Liver (tissue), 9 donors: ENCODE results near the gene KAT6B. TPM values are rescaled to one million over a fixed set of nuclear protein-coding genes. Genes with fewer than 3 reads are reported as not detected.

Source experiments
- DNase-seq: peaks from one replicate; pipeline ENCODE4 v3.0.0-alpha.2; 2017; ENCODE audit warnings: low spot score
- H3K27ac ChIP-seq, 2 donors: one replicate each; pipeline ENCODE4 v1.7.0; 2013; ENCODE audit warnings: inconsistent platforms in 2 of 2, low read length in 2 of 2, control low read depth in 1 of 2, low read depth in 1 of 2, mild to moderate bottlenecking in 1 of 2
- H3K27me3 ChIP-seq, 4 donors: one replicate each; pipeline versions ENCODE4 v1.6.1 to v1.7.0; 2013; ENCODE audit warnings: low read length in 3 of 4, inconsistent platforms in 1 of 4, mild to moderate bottlenecking in 1 of 4, moderate library complexity in 1 of 4; ENCODE audit not compliant: control insufficient read depth in 4 of 4, insufficient read depth in 4 of 4
- H3K36me3 ChIP-seq, 4 donors: one replicate each; pipeline versions ENCODE4 v1.6.1 to v1.7.0; 2013; ENCODE audit warnings: low read length in 3 of 4, mild to moderate bottlenecking in 3 of 4, low read depth in 1 of 4, moderate library complexity in 1 of 4; ENCODE audit not compliant: control insufficient read depth in 4 of 4, insufficient read depth in 3 of 4
- H3K4me1 ChIP-seq, 4 donors: one replicate each; pipeline versions ENCODE4 v1.6.1 to v1.7.0; 2013; ENCODE audit warnings: low read length in 3 of 4, mild to moderate bottlenecking in 3 of 4, moderate library complexity in 1 of 4; ENCODE audit not compliant: control insufficient read depth in 4 of 4, insufficient read depth in 4 of 4
- H3K4me3 ChIP-seq, 3 donors: one replicate each; pipeline versions ENCODE4 v1.6.1 to v1.7.0; 2013; ENCODE audit warnings: low read length in 3 of 3, control low read depth in 1 of 3, low read depth in 1 of 3, mild to moderate bottlenecking in 1 of 3
- H3K9ac ChIP-seq, 2 donors: one replicate each; pipeline ENCODE4 v1.7.0; 2013; ENCODE audit warnings: low read length in 2 of 2, mild to moderate bottlenecking in 2 of 2, moderate library complexity in 2 of 2, control low read depth in 1 of 2, low read depth in 1 of 2
- H3K9me3 ChIP-seq, 4 donors: one replicate each; pipeline versions ENCODE4 v1.6.1 to v1.7.0; 2013; ENCODE audit warnings: low read length in 3 of 4; ENCODE audit not compliant: control insufficient read depth in 4 of 4
- EGR1 ChIP-seq, 2 donors: IDR thresholded peaks; 2 replicates each; pipeline ENCODE4 v1.6.1; 2016 to 2018; ENCODE audit warnings: antibody characterized with exemption in 2 of 2, low read depth in 2 of 2
- FOXA1 ChIP-seq: IDR thresholded peaks from 2 replicates; pipeline ENCODE4 v1.6.1; 2016; ENCODE audit warnings: antibody characterized with exemption
- FOXA2 ChIP-seq: IDR thresholded peaks from 2 replicates; pipeline ENCODE4 v1.6.1; 2016; ENCODE audit warnings: antibody characterized with exemption
- GABPA ChIP-seq, 2 donors: IDR thresholded peaks in 1 of 2; conservative IDR thresholded peaks in 1 of 2; 2 replicates each; pipeline ENCODE4 v1.6.1; 2016; ENCODE audit warnings: antibody characterized with exemption in 2 of 2, mild to moderate bottlenecking in 1 of 2, moderate library complexity in 1 of 2
- HNF4A ChIP-seq, 2 donors: conservative IDR thresholded peaks; 2 replicates each; pipeline ENCODE4 v1.6.1; 2016; ENCODE audit warnings: antibody characterized with exemption in 2 of 2, mild to moderate bottlenecking in 2 of 2
- HNF4G ChIP-seq: IDR thresholded peaks from 2 replicates; pipeline ENCODE4 v1.6.1; 2016; ENCODE audit warnings: antibody characterized with exemption
- JUND ChIP-seq, 2 donors: IDR thresholded peaks; 2 replicates each; pipeline ENCODE4 v1.6.1; 2016; ENCODE audit warnings: antibody characterized with exemption in 2 of 2
- NR2F2 ChIP-seq: IDR thresholded peaks from 2 replicates; pipeline ENCODE4 v1.6.1; 2016; ENCODE audit warnings: antibody characterized with exemption
- RAD21 ChIP-seq, 2 donors: IDR thresholded peaks; 2 replicates each; pipeline ENCODE4 v1.6.1; 2016; ENCODE audit warnings: antibody characterized with exemption in 2 of 2, mild to moderate bottlenecking in 2 of 2
- RXRA ChIP-seq, 2 donors: IDR thresholded peaks; 2 replicates each; pipeline ENCODE4 v1.6.1; 2017 to 2018; ENCODE audit warnings: antibody characterized with exemption in 2 of 2, mild to moderate bottlenecking in 1 of 2
- SP1 ChIP-seq: IDR thresholded peaks from 2 replicates; pipeline ENCODE4 v1.6.1; 2018; ENCODE audit warnings: antibody characterized with exemption, mild to moderate bottlenecking
- TAF1 ChIP-seq: conservative IDR thresholded peaks from 2 replicates; pipeline ENCODE4 v1.6.1; 2016; ENCODE audit warnings: antibody characterized with exemption, mild to moderate bottlenecking
- YY1 ChIP-seq: IDR thresholded peaks from 2 replicates; pipeline ENCODE4 v1.6.1; 2016; ENCODE audit warnings: antibody characterized with exemption, mild to moderate bottlenecking
- WGBS: extraction: QIAGEN DNeasy Blood & Tissue Kit; methylation state at CpG from one replicate; pipeline ENCODE4 v1.1.7; 2013; 5-methylcytosine and 5-hydroxymethylcytosine counted together
- polyA plus RNA-seq, 2 donors: library from polyadenylated mRNA; stranded (reverse) in 1 of 2; unstranded in 1 of 2; fragments of 200-250 nt in 1 of 2; fragments of >200 nt in 1 of 2; fragmentation: Nextera tagmentation in 1 of 2; extraction: Ambion mirVana in 1 of 2; gene quantifications; one replicate each; pipeline versions ENCODE4 v1.2.1 to v1.2.3, GENCODE V29; 2013 to 2015
- total RNA-seq, 2 donors: library from RNA; depleted of rRNA; stranded (reverse); fragments of >200 nt; gene quantifications; one replicate each; pipeline ENCODE4 v1.2.3, GENCODE V29; 2014
- TF ChIP-seq, protein P1 (sequence below): IDR thresholded peaks from 2 replicates; pipeline ENCODE4 v1.6.1; 2016; ENCODE audit warnings: antibody characterized with exemption
- TF ChIP-seq, protein P2 (sequence below): IDR thresholded peaks from 2 replicates; pipeline ENCODE4 v1.6.1; 2016; ENCODE audit warnings: antibody characterized with exemption, mild to moderate bottlenecking
- TF ChIP-seq, protein P3 (sequence below): IDR thresholded peaks from 2 replicates; pipeline ENCODE4 v1.6.1; 2016; ENCODE audit warnings: antibody characterized with exemption
- TF ChIP-seq, protein P4 (sequence below): fragments of 150-350 bp; IDR thresholded peaks from 2 replicates; pipeline ENCODE4 v1.5.1; 2017; ENCODE audit warnings: improper control_type of control experiment, low read depth, low read length; ENCODE audit not compliant: missing input control
- TF ChIP-seq, protein P5 (sequence below): IDR thresholded peaks from 2 replicates; pipeline ENCODE4 v1.6.1; 2016; ENCODE audit warnings: antibody characterized with exemption
- donor health status: healthy.
- donor health status: healthy.
- donor health status: healthy.
- donor health status: healthy.
- donor health status: healthy.

The KAT6B gene
- total and polyA plus RNA-seq, 4 donors, result 2.0 to 21.2 (median 8.8) TPM

DNA sequence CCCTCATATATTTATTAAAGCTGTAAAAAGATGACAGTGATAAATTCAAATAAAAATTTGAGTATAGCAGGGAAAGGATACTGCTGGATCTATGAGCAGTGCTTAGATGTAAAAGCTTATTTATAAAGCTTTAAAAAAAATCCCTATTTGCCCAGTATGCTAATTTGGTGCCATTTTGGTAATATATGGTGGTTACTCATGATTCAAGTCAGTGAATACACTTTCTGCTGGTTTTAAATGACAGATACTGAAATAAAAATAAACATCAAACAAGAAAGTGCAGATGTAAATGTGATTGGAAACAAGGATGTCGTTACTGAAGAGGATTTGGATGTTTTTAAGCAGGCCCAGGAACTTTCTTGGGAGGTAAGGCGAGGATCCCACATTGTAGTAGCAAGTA is 150.7 kb downstream of the KAT6B start:
- H3K36me3 ChIP-seq, result peaks cover 0 to 3% (median 1%) of the 10 kb centered on the region in 4 donors
- H3K4me1 ChIP-seq, result peaks cover 13 to 50% (median 20%) of the 10 kb centered on the region in 4 donors
- H3K27ac ChIP-seq, result peak overlapping the region; percentile 52 to 57
- TF ChIP-seq YY1 (no peak), RAD21 (IDR thresholded peaks at IDR 0.05) (no peak), TAF1 (no peak), FOXA2 (no peak), HNF4A (conservative IDR thresholded peaks at IDR 0.05) (no peak), FOXA1 (no peak), NR2F2 (no peak), JUND (IDR thresholded peaks at IDR 0.05) (no peak), EGR1 (IDR thresholded peaks at IDR 0.05; ENCODE audit: low read depth in 2 of 2) (no peak), SP1 (no peak), HNF4G (no peak), RXRA (IDR thresholded peaks at IDR 0.05) (no peak), GABPA (IDR thresholded peaks at IDR 0.05 in 1 of 2, conservative IDR thresholded peaks at IDR 0.05 in 1 of 2) (no peak)
- TF ChIP-seq, protein P1, sequence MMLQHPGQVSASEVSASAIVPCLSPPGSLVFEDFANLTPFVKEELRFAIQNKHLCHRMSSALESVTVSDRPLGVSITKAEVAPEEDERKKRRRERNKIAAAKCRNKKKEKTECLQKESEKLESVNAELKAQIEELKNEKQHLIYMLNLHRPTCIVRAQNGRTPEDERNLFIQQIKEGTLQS, result no peak
- TF ChIP-seq, protein P2, sequence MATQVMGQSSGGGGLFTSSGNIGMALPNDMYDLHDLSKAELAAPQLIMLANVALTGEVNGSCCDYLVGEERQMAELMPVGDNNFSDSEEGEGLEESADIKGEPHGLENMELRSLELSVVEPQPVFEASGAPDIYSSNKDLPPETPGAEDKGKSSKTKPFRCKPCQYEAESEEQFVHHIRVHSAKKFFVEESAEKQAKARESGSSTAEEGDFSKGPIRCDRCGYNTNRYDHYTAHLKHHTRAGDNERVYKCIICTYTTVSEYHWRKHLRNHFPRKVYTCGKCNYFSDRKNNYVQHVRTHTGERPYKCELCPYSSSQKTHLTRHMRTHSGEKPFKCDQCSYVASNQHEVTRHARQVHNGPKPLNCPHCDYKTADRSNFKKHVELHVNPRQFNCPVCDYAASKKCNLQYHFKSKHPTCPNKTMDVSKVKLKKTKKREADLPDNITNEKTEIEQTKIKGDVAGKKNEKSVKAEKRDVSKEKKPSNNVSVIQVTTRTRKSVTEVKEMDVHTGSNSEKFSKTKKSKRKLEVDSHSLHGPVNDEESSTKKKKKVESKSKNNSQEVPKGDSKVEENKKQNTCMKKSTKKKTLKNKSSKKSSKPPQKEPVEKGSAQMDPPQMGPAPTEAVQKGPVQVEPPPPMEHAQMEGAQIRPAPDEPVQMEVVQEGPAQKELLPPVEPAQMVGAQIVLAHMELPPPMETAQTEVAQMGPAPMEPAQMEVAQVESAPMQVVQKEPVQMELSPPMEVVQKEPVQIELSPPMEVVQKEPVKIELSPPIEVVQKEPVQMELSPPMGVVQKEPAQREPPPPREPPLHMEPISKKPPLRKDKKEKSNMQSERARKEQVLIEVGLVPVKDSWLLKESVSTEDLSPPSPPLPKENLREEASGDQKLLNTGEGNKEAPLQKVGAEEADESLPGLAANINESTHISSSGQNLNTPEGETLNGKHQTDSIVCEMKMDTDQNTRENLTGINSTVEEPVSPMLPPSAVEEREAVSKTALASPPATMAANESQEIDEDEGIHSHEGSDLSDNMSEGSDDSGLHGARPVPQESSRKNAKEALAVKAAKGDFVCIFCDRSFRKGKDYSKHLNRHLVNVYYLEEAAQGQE, result no peak
- TF ChIP-seq, protein P3, sequence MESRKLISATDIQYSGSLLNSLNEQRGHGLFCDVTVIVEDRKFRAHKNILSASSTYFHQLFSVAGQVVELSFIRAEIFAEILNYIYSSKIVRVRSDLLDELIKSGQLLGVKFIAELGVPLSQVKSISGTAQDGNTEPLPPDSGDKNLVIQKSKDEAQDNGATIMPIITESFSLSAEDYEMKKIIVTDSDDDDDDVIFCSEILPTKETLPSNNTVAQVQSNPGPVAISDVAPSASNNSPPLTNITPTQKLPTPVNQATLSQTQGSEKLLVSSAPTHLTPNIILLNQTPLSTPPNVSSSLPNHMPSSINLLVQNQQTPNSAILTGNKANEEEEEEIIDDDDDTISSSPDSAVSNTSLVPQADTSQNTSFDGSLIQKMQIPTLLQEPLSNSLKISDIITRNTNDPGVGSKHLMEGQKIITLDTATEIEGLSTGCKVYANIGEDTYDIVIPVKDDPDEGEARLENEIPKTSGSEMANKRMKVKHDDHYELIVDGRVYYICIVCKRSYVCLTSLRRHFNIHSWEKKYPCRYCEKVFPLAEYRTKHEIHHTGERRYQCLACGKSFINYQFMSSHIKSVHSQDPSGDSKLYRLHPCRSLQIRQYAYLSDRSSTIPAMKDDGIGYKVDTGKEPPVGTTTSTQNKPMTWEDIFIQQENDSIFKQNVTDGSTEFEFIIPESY, result no peak
- TF ChIP-seq, protein P4, sequence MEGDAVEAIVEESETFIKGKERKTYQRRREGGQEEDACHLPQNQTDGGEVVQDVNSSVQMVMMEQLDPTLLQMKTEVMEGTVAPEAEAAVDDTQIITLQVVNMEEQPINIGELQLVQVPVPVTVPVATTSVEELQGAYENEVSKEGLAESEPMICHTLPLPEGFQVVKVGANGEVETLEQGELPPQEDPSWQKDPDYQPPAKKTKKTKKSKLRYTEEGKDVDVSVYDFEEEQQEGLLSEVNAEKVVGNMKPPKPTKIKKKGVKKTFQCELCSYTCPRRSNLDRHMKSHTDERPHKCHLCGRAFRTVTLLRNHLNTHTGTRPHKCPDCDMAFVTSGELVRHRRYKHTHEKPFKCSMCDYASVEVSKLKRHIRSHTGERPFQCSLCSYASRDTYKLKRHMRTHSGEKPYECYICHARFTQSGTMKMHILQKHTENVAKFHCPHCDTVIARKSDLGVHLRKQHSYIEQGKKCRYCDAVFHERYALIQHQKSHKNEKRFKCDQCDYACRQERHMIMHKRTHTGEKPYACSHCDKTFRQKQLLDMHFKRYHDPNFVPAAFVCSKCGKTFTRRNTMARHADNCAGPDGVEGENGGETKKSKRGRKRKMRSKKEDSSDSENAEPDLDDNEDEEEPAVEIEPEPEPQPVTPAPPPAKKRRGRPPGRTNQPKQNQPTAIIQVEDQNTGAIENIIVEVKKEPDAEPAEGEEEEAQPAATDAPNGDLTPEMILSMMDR, result no peak
- TF ChIP-seq, protein P5, sequence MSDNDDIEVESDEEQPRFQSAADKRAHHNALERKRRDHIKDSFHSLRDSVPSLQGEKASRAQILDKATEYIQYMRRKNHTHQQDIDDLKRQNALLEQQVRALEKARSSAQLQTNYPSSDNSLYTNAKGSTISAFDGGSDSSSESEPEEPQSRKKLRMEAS, result no peak
- DNase-seq, result no peak
- H3K9ac ChIP-seq, result no peak overlapping the region
- H3K27me3 ChIP-seq, result no peaks in the 10 kb centered on the region
- no peak overlapping the region for H3K4me3 ChIP-seq
- WGBS, result 86% methylated on average over 2 of the region's 2 CpGs
- H3K9me3 ChIP-seq, result no peaks in the 10 kb centered on the region
